H7 (cell line): ENCODE measurements around the gene LUZP2. TPM values are rescaled to one million over a fixed set of nuclear protein-coding genes. Genes with fewer than 3 reads are reported as not detected.
A peak's percentile ranks its signal among the peaks of the same experiment; 100 is the strongest.

Experiments
- DNase-seq: peaks from one replicate; pipeline ENCODE4 v3.0.0; 2012
- H3K27me3 ChIP-seq: 2 replicates; pipeline ENCODE4 v1.6.0; 2011; ENCODE audit warnings: mild to moderate bottlenecking, low read length; ENCODE audit not compliant: control insufficient read depth, insufficient read depth
- H3K36me3 ChIP-seq: replicated peaks from 2 replicates; pipeline ENCODE4 v1.5.1; 2011; ENCODE audit warnings: low read length; ENCODE audit not compliant: control insufficient read depth, insufficient read depth
- H3K4me3 ChIP-seq: 2 replicates; pipeline ENCODE4 v1.5.1; 2011; ENCODE audit warnings: low read depth, mild to moderate bottlenecking, control low read depth, low read length, moderate library complexity; ENCODE audit not compliant: insufficient read depth
- total RNA-seq: library from RNA; depleted of rRNA; stranded (reverse); fragments of >200 nt; shearing (Covaris generic); gene quantifications from 2 replicates; pipeline ENCODE4 v1.2.3, GENCODE V29; 2014

LUZP2 gene
- total RNA-seq, 1 experiment from 2014 or later, result 0.07 TPM

DNA sequence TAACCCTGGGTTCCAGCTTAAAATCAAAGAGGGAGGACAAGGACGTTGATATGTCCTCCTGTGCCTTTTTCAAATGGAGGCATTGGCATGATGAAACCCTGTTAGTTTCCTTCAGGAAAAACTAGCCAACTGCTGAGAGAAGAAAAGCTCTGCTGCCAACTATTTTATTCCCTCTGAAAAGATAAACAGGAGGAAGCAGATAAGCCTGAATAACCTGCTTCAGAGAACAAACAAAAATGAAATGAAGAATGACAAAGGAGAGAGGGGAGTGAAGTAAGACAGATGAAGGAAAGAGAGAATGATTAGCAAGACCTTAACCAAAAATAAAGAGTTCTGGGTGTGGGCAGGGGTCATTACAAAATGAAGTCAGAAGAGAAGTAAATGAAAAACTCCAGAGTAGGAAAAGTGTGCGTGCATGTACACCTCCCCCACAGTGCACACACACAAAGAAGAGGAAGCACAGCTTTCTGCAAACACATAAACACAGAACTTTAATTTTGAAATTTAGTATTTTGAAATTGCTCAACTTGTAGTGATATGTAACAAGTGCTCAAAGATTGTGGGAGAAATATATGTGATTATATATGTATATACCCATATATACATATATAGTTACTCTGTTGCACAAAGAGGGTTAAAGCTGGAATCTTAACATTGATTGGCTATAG is 332.2 kb downstream of the LUZP2 start:
- Histone ChIP-seq H3K4me3 (no peak overlapping the region), H3K27me3 (no peaks in the 10 kb centered on the region), H3K36me3 (no peaks in the 10 kb centered on the region)
- peak; percentile 2 for DNase-seq

GRCh38 chr11:24833573-24833972 is 336.7 kb downstream of the LUZP2 start:
- Histone ChIP-seq H3K4me3 (no peak overlapping the region), H3K36me3 (no peaks in the 10 kb centered on the region)
- no peak for DNase-seq

GRCh38 chr11:24837112-24837511 is 340.3 kb downstream of the LUZP2 start:
- Histone ChIP-seq H3K36me3 (no peaks in the 10 kb centered on the region), H3K27me3 (no peaks in the 10 kb centered on the region), H3K4me3 (no peak overlapping the region)
- DNase-seq, result no peak

More at GRCh38 chr11:24833573-24833972, 336.7 kb downstream of the LUZP2 start:
- no peaks in the 10 kb centered on the region for H3K27me3 ChIP-seq

DNA sequence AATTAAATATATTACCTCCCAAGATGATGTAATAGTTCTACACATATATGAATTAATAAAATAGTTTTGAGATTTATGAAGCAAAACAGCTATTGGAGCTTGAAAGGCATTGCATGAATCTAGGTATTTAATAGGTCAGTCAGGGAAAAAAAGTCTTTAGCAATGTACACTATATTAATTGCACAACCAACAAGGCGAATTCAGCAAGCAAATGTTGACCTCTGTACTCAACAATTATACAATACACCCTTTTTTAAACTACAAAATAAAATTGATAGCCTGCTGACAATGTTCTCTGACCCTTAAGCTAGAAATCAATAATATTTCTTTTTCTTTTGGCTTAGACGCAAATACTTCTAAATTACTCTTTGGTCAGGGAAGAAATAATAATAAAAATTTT is 345.5 kb downstream of the LUZP2 start:
- no peak overlapping the region for H3K4me3 ChIP-seq
- no peak for DNase-seq
- H3K27me3 ChIP-seq, result no peaks in the 10 kb centered on the region
- no peaks in the 10 kb centered on the region for H3K36me3 ChIP-seq

GRCh38 chr11:24844406-24844805 is 347.6 kb downstream of the LUZP2 start:
- no peak overlapping the region for H3K4me3 ChIP-seq
- no peak for DNase-seq
- H3K36me3 ChIP-seq, result no peaks in the 10 kb centered on the region
- no peaks in the 10 kb centered on the region for H3K27me3 ChIP-seq

- DNase-seq, result no peak
- Histone ChIP-seq H3K27me3 (no peaks in the 10 kb centered on the region), H3K36me3 (no peaks in the 10 kb centered on the region)
Observed at GRCh38 chr11:24848857-24849256, 352.0 kb downstream of the LUZP2 start.

GRCh38 chr11:24855951-24856350 is 359.1 kb downstream of the LUZP2 start:
- Histone ChIP-seq H3K27me3 (no peaks in the 10 kb centered on the region), H3K36me3 (no peaks in the 10 kb centered on the region), H3K4me3 (no peak overlapping the region)
- no peak for DNase-seq

More at GRCh38 chr11:24848857-24849256, 352.0 kb downstream of the LUZP2 start:
- no peak overlapping the region for H3K4me3 ChIP-seq

GRCh38 chr11:24859801-24860300 is 363.0 kb downstream of the LUZP2 start:
- Histone ChIP-seq H3K4me3 (no peak overlapping the region), H3K36me3 (no peaks in the 10 kb centered on the region), H3K27me3 (no peaks in the 10 kb centered on the region)
- no peak for DNase-seq

DNA sequence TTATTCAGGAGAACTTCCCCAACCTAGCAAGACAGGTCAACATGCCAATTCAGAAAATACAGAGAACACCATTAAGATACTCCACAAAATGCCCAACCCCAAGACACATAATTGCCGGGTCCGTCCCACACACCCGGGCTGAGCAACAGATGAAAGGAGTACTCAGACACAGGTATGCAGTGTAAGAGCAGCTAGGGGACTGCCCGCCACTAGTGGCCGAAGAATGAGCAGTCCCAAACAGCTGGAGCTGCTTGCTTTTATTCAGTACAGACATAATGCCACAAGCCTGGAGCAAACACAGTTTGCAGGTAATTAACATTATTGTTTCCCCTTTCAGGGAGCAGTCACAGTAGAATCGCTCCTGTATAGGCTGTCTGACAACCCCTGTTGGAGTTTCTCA is 364.6 kb downstream of the LUZP2 start:
- no peak for DNase-seq
- no peaks in the 10 kb centered on the region for H3K36me3 ChIP-seq
- H3K27me3 ChIP-seq, result no peaks in the 10 kb centered on the region
- H3K4me3 ChIP-seq, result no peak overlapping the region

DNA sequence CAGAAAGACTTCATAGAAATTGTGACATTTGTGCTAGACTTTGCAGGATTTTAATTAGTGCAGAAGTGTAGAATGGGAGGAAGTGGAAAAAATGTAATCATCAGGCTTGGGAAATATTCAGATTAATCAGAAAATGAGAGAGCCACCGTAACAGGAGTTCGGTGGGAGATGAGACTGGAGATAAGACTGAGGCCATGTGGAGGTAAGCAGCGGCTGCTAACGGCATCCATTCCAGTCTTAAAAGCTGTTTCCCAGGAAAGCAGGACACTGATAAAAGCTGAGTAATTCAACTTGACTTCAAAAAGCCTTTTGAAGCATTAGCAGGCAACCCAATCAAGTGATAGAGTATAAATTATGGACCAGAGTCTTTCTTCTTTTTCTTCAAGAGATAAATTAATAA is 369.9 kb downstream of the LUZP2 start:
- Histone ChIP-seq H3K27me3 (no peaks in the 10 kb centered on the region), H3K36me3 (no peaks in the 10 kb centered on the region), H3K4me3 (no peak overlapping the region)
- DNase-seq, result no peak

GRCh38 chr11:24870048-24870447 is 373.2 kb downstream of the LUZP2 start:
- no peaks in the 10 kb centered on the region for H3K27me3 ChIP-seq
- no peak overlapping the region for H3K4me3 ChIP-seq
- no peak for DNase-seq
- H3K36me3 ChIP-seq, result no peaks in the 10 kb centered on the region

DNA sequence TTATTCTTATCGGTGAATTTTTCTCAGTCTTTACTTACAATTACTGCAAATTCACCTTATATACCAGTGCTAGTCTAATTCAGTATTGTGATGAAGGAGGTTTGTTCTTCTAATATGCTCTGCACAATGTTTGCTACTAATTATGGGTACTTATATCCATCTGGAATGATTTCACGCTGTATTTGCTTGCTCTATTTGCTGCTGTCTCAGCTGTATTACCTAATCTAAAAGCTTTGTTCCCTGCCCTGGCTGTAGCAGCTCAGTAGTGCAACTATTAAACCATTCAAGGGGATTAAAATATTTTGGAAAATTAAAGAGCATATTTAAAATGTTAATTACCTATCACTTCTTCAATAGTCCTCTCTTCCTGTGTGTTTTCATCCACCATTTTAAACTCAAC is 375.3 kb downstream of the LUZP2 start:
- DNase-seq, result no peak
- H3K27me3 ChIP-seq, result no peaks in the 10 kb centered on the region
- H3K36me3 ChIP-seq, result no peaks in the 10 kb centered on the region
- H3K4me3 ChIP-seq, result no peak overlapping the region

DNA sequence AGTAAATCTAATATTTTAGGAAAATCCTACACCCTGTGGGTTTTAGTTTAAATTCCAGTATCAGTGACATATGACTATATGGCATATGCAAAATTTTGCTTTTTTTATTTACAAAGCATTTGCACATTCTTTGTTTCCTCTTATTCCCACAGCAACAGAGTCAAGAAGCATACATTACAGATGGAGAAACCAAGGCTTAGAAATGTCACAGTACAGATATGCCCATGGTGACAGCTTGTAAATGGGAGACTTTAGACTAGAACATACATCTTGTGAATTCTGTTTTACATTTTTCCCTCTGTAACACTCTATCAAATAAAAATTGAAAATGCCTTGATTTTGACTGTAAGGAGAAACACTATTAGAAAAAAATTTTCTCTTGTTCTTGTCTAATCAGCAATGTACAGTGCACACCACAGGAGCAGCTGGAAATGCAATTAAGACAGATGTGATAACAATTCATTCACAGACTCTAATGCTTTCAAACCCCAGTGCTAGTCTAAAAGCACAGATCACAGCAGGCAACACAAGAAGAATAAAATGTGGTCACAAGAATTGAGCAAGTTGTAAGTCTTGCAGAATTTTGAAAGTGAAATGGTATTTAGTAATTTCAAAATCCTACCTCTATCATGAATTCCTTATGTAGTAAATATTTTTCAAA is 375.9 kb downstream of the LUZP2 start:
- Histone ChIP-seq H3K4me3 (no peak overlapping the region), H3K27me3 (no peaks in the 10 kb centered on the region)
- no peak for DNase-seq

DNA sequence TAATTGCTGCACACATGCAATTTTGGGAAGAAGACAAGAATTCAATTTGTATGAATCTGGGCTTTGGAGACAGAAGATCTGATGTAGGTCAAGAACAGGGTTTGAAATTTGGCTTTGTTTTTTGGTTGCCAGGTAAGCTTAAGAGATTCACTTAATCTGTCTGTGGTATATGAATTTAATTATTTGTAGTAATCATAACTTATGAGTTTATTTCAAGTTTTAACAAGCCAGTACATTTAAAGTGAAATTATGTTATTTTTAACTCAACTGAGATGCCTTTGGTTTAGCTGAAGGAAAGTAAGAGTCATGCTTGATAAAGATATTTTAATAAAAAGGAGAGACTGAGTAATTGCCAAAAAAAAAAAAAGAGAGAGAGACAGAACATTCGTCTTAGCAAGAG is 384.1 kb downstream of the LUZP2 start:
- Histone ChIP-seq H3K36me3 (no peaks in the 10 kb centered on the region), H3K4me3 (no peak overlapping the region), H3K27me3 (no peaks in the 10 kb centered on the region)
- no peak for DNase-seq

More for the DNA sequence above, 375.9 kb downstream of the LUZP2 start:
- no peaks in the 10 kb centered on the region for H3K36me3 ChIP-seq

DNA sequence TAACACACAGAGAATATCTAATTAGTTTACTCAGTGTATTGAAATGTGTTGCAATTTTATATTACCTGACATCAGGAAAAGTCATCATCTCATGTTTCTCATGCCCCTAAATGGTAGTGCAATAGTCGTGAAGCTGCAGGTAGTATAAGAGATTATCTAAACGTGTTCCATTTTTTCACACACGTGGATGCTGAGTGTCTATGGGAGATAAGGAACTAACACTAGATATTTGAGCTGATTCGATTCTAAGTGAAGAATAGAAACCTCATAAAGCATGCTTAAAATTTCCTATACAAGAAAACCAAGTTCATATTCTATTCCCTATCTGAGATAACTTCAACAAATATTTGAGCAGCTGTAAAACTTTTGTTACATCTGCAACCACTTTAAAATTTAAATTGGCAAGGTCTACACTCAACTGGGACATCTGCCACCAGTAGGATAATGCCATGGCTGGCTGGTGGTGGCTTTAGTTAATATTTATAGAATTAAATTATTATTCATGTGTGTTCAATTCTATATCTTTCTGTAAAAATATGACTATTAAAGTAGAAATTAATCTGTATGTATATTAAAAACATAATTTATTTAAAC is 388.8 kb downstream of the LUZP2 start:
- Histone ChIP-seq H3K27me3 (no peaks in the 10 kb centered on the region), H3K4me3 (no peak overlapping the region), H3K36me3 (no peaks in the 10 kb centered on the region)
- DNase-seq, result no peak
